ENCODE results near the gene LYZL6. TPM values are rescaled to one million over a fixed set of nuclear protein-coding genes. Genes with fewer than 3 reads are reported as not detected.

LYZL6 gene
- total and polyA plus RNA-seq, 2 of the 8 experiments (the other 6 are each of a cell fraction or from before 2014, with no cell fraction given) = not detected

DNA sequence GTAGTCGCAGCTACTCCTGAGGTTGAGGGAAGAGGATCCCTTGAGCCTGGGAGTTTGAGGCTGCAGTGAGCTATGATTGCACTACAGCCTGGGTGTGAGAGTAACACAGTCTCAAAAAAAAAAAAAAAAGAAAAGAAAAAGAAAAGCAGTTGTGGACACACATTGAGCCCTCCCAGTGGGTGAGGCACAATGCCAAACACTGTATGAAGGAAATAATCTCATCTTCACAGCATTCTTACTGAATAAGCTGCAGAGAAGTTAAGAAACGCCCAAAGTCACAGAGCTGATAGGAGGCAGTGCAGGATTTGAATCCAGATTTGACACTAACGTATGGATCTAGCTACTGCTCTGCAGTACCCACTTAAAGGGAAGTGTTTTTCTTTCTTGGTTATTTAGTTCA, 5.9 kb upstream of the LYZL6 start (continued):
- TF ChIP-seq CBX8 (IDR thresholded peaks at IDR 0.05; ENCODE audit: borderline replicate concordance, low read depth, low read length) (no peak), RFX5 (IDR thresholded peaks at IDR 0.05; ENCODE audit: borderline replicate concordance, low read depth, low read length) (no peak)
